Measurements from ENCODE around the gene GALNT7.

GRCh38 chr4:173333658-173334084, 165.1 kb downstream of the GALNT7 start:
- TF ChIP-seq RBAK (tag by site-specific recombination; IDR thresholded peaks at IDR 0.05) (no peak), CTCF (tag by site-specific recombination; IDR thresholded peaks at IDR 0.05) (no peak), ZNF121 (tag by site-specific recombination; IDR thresholded peaks at IDR 0.05) (no peak), ZNF274 (IDR thresholded peaks at IDR 0.05; ENCODE audit: low read length) (no peak), ZNF274 (tag by site-specific recombination; IDR thresholded peaks at IDR 0.05; ENCODE audit: borderline replicate concordance) (no peak), ZNF280D (tag by site-specific recombination; IDR thresholded peaks at IDR 0.05) (no peak), ZNF544 (tag by site-specific recombination; IDR thresholded peaks at IDR 0.05) (no peak), ZNF580 (tag by site-specific recombination; IDR thresholded peaks at IDR 0.05) (no peak), KLF9 (tag by site-specific recombination; IDR thresholded peaks at IDR 0.05; ENCODE audit: low read depth) (no peak), YY1 (tag by site-specific recombination; IDR thresholded peaks at IDR 0.05) (no peak)
